B cell (primary cell): Measurements from ENCODE around the gene CLASP2.

ENCODE experiments used
- EZH2 ChIP-seq: IDR thresholded peaks from 2 replicates; pipeline ENCODE4 v1.6.1; 2012; ENCODE audit warnings: borderline replicate concordance, low read depth, mild to moderate bottlenecking, moderate library complexity, low read length; ENCODE audit not compliant: insufficient read depth, poor library complexity, severe bottlenecking
- TF ChIP-seq, protein P1 (sequence below): fragments of 200-600 bp; IDR thresholded peaks from one replicate; pipeline ENCODE4 v1.8.0; 2022; ENCODE audit warnings: antibody characterized with exemption, mild to moderate bottlenecking

DNA sequence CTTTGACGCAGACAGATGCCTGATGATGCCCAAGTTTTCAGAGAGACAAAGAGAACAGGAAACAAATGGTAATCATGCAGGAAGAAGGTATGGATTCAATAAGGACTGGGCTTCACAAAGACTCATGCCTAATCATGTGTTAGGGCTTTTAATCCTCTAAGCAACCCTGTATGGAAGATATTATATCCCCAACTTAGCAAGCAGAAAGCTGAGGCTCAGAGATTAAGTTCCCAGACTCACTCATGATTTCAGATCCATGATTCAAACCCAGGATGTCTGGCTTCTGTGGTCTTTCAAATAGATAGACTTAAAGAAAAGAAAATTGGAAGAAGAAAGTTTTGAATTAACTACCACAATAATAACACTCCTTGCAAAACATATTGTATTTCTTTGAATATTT is 4.1 kb upstream of the CLASP2 start:
- TF ChIP-seq, protein P1, sequence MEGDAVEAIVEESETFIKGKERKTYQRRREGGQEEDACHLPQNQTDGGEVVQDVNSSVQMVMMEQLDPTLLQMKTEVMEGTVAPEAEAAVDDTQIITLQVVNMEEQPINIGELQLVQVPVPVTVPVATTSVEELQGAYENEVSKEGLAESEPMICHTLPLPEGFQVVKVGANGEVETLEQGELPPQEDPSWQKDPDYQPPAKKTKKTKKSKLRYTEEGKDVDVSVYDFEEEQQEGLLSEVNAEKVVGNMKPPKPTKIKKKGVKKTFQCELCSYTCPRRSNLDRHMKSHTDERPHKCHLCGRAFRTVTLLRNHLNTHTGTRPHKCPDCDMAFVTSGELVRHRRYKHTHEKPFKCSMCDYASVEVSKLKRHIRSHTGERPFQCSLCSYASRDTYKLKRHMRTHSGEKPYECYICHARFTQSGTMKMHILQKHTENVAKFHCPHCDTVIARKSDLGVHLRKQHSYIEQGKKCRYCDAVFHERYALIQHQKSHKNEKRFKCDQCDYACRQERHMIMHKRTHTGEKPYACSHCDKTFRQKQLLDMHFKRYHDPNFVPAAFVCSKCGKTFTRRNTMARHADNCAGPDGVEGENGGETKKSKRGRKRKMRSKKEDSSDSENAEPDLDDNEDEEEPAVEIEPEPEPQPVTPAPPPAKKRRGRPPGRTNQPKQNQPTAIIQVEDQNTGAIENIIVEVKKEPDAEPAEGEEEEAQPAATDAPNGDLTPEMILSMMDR = no peak
- TF ChIP-seq EZH2 = no peak
